NCI-H1048 (cell line): ENCODE measurements around the gene SIRPB1.
"Not testable (repeated sequence)": the region's sequence is repeated elsewhere in the genome, so short reads cannot be mapped to it uniquely, and the experiment has no call there.

Source experiments
- DNase-seq: peaks from one replicate; lab custom pipeline; 2025; lab: John Stamatoyannopoulos, UW

SIRPB1 gene

DNA sequence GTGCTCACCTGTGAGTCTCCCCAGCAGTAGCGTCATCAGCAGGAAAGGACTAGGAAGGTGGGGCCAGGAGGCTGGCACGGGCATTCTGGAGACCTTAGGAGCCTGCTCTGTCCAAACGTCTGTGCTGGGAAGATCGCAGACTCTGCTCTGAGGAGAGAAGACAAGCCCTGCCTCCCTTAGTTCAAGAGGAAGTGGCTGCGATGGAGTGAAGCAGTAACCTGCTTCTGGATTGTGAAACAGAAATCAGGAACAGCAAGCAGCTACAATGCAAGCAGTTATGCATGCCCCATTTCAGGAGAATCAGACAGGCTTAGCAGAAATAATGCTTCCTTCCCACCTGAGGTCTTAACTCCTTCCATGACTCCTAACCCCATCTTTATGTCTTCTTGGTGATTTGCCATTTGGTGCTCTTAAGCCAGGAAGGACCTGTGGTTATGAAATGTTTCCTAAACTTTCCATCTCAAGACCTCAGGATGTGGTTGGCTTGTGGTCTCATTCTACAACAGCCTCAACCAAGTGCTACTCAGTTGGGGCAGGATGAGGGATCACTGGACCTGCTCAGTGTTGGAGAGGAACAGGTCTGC, at the start of gene SIRPB1:
Gene SIRPB1, minus strand, starts transcription at position 149 of the 584 bp plus-strand sequence. Its CDS starts 65 bp downstream, at position 84.
- DNase-seq: no peak

DNA sequence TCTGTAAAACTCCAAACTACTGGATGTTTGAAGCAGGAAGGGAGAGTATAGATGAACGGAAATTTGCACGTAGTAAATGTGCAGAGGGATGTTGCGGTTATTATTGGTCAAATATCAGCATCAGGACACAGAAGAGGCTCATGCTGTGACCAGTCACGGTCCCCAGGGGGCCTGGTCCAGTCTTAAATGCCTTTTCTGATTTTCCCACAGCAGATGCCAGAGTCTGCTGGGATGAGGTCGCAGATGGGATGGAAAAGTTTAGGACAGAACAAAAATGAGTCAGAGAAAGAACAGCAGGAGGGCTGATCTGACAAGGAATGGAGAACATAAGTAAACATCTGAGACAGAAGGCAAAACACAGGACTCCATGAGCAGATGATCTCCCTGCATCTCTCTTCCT, 49.5 kb upstream of the SIRPB1 start:
- DNase-seq: no peak

DNA sequence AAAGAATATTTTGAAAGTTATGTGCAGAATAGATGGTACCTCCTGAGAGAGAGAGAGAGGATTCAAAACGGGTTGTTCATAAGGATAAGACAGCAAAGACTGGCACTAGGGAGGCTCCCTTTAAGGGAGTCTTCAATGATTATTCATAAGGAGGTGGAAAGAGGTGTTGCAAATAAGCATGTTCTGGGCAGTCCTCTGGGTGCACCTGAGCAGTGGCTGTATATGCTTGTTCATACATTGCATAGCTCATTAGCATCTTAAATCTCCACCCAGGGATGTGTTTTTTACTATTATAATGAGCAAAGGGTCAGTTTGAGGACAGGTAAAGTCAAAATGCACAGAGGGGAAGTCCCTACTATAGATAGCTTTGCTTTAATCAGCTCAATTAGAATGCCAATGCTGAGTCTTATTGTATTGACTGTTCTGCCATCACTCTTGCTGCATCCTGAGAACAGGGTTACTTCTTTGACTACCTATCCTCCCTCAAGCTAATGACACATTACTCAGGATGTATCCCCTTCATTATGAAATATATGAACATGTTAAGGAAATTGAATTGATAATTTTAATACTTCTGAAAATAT, 47.8 kb upstream of the SIRPB1 start:
- DNase-seq: no peak

DNA sequence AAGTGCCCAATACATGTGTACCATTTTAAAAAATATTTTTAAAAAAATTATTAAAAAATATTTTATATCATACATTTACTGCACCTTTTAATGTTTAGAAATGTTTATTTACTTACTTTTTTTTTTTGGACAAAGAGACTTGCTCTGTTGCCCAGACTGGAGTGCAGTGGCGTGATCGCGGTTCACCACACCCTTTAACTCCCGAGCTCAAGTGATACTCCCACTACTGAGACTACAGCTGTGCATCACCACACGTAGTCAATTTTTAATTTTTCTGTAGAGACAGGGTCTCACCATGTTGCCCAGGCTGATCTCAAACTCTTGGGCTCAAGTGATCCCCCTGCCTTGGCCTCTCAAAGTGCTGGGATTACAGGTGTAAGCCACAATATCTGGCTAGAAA, 47.0 kb upstream of the SIRPB1 start:
- no peak for DNase-seq

DNA sequence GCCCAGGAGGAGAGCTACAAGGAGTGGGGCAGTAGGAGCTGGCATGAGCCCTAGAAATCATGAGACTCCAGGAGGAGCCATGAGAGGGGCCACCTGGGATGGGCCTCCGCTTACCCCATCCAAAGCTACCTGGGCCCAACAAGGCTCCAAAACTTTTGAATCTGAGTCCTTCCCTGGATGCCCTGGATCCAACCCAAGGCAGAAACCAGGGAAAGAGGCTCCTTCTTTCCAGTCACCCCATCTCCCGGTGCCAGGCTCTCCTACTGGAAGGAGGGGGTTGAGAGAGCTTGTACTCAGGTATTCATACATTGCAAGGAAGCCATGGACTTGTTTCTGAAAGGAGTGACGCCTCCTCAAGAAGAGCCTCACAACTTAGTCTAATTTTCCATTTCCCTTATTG, 45.5 kb upstream of the SIRPB1 start:
- no peak for DNase-seq

DNA sequence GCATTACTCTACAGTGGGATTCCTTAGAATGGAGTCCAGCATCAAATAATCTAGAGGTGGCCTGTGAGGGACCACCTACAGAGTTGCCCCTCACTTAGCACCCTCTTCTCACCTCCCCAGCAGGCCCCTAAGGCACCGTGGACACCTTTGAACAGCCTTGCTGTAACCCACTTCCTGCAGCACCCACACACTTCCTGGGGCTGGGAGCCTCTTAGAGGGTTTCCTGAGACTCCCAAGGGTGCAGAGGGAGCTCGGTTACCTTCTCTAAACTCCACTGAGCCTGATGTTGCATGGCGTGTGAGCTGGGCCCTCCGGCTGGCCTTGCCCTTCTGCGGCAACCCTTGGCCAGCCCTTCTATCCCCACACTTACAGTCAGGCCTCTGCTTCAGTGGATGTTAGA, 45.1 kb upstream of the SIRPB1 start:
- DNase-seq: no peak

DNA sequence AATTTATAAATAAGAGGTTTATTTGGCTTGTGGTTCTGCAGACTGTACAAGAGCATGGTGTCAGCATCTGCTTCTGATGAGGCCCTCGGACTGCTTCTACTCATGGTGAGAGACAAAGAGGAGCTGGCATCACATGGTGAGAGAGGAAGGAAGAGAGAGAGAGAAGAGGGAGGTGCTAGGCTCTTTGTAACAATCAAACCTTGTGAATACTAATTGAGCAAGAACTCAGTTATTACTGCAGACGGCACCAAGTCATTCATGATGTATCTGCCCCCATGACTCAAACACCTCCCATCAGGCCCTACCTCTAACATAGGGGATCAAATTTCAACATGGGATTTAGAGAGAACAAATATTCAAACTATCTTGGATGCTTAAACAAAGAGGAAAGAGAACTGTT, 44.1 kb upstream of the SIRPB1 start:
- DNase-seq: no peak

DNA sequence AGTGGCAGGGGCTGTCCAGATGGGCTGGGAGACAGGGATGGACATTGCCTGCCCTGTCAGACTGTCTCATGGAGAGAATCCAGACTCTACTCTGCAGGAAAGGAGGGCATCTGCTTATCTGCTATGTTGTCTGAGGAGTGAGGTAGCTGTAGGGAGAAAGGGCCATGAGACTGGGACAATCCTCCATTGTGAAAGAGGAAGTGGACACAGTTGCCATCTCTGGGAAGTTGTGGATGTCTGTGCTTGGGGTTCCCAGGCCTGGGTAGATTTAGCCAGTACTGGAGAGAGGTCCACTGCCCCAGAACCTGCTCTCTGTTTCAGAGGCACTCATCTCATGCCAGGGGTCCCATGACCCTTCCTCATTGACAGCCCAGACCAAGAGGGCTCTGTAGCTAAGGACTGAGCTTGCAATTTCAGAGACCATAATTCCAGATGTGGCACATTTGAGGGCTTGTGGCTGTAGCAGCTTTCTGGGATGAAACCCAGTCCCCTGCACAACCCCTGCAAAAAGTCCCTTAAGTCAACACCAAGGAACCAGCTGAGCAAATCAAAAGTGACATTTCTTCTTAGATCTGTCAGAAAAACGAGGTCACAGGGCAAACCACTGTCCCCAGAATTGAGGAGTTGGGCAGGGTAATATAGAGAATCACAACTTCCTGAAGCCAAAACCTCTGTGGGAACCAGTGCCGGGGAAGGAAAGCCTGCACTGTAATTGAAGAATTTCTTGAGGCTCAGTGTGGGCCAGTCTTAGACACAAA, 41.9 kb upstream of the SIRPB1 start:
- DNase-seq: no peak

DNA sequence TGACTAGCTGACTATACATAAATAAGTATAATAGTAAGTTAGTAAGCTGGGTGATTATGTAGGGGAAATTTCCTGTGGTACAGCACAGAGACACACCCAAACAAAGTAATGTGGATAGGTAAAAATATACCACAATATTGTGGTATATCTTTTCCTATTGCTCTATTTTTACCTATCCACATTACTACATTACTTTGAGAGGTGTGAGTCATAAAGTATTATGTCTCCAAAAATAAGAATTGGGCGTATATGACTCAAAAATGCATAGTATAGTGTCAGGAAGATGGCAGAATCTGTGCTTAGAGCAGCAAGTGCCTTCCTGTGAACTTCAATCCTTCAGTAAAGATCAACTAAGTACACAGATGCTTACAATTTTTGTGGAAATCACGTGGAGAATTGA, 40.4 kb upstream of the SIRPB1 start:
- DNase-seq: no peak

DNA sequence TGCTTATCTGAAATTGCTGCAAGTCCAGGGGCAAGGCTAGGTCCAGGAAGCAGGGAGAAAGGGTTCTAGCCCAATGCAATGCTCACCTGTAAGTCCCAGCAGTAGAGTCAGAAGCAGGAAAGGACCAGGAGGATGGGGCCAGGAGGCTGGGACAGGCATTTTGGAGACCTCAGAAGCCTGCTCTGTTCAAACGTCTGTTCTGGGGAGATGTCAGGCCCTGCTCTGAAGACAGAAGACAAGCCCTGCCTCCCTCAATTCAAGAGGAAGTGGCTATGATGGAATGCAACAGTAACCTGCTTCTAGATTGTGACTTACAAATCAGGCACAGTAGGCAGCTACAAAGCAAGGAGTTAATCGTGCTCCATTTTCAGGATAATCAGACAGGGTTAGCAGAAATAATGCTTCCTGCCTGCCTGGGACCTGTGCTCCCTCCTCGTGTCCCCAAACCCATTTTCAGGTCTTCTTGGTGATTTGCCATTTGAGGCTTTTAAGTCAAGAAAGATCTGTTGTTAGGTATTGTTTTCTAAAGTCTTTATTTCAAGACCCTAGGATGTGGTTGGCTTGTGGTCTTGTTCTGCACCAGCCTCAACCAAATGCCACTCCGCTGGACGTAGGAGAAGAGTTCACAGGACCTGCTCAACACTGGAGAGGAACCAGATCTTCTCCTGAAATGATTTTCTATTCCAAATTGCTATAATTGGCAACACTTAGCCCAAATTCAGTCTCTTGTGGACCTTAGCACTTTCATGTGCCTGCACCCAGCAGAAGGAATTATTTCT, 37.9 kb upstream of the SIRPB1 start, which contains the start of gene SIRPG:
Gene SIRPG, minus strand, starts transcription at position 224 of the 779 bp plus-strand sequence. Its CDS starts 65 bp downstream, at position 159.
- no peak for DNase-seq

DNA sequence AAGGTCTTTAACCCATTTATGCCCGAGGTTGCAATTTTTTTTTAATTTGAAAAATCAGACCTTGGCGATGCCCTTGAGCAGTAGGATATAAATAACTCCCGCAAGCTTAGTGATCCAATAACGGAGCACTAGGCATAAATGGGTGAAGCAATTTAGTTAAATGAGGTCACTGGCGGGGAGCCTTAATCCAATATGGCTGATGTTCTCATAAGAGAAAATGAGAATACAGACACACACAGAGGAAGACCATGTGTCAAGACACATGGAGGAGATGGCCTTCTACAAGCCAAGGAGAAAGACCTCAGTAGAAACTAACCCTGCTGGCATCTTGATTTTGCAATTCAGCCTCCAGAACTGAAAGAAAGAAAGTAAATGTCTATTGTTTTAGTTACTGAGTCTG, 37.0 kb upstream of the SIRPB1 start:
- no peak for DNase-seq

DNA sequence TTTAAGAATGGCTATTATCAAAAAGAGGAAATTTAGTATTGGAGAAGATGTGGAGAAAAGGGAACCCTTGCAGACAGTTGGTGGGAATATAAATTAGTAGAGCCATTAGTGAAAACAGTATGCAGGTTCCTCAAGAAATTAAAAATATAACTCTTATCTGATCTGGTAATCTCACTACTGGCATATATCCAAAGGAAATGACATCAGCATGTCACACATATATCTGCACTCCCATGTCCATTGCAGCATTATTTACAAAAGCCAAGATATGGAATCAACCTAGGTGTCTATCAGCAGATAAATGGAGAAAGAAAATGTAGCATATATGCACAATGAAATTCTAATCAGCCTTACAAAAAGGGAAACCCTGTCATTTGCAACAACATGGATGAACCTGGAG, 35.2 kb upstream of the SIRPB1 start:
- DNase-seq: no peak

DNA sequence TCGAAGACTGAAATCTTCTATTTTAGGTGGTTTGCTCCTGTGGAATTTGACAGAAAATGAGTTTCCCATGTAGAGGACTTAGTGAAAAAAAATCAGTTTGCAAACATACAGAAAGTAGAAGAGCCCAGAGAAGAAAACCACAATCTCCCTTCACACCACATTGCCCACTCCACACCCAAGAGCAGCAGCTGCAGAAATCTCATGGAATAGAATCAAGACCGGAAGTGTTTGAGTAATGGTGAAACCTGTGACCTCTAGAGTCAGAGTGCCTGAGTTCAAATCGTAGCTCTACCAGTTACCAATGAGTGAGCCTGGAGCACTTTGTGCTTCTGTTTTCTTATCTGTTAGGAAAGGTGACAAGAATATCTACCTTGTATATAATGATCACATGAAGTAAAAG, 33.2 kb upstream of the SIRPB1 start:
- DNase-seq: no peak

DNA sequence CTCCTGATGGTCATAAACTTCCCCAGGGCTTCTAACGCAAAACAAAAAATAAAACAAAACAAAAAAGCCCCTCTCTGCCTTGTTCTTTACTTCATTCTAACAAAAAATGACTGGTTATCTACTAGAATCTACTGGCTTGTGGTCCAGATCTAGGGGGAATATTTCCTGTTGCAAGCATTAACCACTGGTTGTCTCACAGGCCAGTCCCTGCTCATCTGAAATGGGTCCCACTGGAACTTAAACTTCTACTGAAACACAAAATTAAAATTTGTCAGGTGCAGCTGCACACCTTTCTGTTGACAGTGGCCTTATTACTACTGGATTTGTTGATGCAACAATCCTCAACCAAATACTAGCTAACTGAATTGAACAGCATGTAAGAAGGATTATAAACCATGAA, 32.3 kb upstream of the SIRPB1 start:
- no peak for DNase-seq

DNA sequence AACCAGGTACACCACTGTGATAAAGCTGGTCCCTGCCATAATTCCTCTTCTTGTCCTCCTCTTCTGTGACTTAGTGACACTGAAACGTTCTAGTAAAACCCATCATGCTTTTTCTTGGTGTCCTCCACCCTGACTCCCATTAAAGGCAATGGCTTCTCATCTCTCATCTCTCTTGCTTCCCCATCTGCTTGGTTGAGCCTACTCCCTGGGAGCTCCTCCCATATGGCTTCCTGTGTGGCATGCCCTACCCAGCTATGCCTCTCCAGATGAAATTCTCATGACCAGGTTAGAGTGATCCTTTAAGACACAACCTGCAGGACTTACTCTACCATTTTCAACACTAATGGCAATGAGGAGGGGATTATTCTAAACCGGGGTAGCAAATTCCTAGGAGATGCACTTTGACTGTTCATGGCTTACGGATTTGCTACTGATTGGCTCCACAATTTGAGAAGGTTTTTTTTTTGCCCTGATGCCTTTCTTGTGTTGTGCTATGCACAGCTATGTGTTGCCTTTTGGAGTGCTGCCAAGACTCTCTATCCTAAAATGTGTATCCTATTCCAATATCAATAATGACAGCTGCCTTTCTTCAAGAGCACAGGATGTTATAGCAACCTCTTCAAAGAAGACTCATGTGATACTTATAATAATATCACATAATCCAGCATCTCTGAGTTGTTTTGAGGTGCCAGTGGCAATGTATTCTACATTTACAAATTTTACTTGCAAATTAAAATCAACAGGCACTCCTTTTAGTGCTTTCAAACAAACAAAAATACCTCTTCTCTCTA, 31.7 kb upstream of the SIRPB1 start:
- no peak for DNase-seq

DNA sequence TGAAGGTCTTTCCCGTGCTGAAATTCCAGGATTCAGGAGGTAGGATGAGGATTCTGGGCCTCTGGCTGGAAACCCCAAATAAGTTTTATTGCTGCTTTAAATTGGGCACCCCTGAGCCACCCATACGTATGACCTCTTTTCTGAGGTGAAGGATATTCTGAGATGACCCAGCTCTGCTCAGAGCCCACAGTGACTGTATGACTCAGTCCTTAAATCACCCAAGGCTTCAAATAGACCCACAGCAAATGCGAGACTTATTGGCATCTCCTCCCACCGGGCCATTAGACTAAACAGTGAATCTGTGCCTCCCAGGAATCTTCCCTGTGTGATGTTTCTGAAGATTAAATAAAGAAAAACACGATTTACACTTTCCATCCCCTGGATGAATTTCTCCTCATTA, 28.3 kb upstream of the SIRPB1 start:
- no peak for DNase-seq

DNA sequence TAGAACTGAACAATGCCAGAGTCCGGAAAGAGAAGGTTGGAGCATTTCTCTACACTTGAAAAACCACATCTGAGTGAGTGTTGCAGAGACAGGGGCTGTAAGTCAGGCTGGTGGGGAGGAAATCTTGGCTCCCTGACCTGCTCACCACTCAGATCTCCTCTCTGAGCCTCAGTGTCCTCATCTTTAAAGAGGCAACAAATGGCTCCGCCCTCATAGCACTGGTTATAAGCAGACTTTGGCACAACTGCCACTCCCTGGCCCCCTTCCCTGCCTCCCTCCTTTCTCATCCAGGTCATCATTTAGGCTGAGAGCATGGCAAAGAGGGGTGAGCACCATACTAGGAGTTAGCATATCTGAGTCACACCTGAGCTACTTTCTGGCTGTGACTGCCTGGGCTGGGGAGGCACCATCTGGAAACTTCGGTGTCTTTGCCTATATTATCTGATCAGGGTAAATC, 27.2 kb upstream of the SIRPB1 start:
- DNase-seq: no peak

DNA sequence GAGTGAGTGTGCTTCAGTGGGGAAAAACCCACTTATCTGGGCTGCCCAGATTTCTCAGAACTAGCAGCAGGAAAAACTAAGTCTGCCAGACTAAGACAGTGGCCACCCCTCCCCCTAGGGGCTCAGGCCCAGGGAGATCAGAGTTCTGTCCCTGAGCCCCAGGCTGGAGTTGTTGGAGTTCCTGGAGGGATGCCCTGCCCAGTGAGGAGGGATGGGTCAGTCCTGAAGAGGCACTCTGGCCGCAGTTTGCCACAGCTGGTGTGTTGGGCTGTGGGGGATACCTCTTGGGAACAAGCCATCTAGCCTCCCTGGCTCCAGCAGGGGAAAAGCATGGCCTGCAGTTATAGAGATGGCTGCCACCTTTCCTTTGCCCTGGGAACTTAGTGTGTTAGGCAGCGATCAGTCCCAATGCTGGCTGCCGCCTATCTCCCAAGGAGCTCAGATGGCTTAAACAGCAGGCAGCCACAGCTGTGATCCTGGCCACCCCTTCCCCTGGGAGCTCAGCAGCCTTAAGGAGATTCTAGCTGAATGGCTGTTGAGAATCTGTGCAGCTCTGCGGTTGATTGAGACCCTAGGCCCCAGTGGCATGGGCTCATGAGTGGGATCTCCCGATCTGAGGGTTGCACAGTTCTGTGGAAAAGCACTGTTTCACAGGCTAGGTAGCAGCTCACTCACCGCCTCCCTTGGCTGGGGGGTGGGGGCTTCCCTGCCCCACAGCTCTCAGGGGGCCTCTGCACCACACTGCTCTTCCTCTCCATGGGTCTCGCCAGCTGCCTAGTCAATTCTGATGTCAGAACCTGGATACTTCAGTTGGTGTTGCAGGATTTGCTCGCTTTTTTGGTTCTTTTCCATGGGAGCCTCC, 24.5 kb upstream of the SIRPB1 start:
- DNase-seq: no peak

DNA sequence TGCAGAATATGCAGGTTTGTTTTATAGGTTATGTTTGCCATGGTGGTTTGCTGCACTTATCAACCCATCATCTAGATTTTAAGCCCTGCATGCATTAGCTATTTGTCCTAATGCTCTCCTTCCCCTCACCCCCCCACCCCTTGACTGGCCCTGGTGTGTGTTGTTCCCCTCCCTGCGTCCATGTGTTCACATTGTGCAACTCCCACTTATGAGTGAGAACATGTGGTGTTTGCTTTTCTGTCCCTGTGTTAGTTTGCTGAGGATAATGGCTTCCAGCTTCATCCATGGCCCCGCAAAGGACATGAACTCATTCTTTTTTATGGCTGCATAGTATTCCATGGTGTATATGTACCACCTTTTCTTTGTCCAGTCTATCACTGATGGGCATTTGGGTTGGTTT, 18.8 kb upstream of the SIRPB1 start:
- DNase-seq: not testable (repeated sequence)

DNA sequence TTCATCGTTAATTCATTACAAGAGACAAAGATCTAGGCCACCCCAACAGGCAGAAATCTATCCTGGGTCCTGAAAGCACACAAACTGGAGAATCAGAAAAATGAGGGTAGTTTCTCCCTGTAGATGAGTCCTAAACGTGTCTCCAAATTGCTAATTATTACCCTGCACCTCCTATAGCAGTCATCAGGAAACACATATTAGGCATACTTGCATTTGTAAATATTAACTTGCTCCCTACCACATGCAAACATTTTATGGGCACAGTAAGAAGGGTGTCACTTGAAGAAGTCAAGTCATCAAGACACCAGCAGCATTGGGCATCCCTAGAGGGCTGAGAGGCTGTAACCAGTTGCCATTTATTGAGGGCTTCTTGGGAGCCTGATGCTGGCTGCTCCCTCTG, 17.9 kb upstream of the SIRPB1 start:
- no peak for DNase-seq

DNA sequence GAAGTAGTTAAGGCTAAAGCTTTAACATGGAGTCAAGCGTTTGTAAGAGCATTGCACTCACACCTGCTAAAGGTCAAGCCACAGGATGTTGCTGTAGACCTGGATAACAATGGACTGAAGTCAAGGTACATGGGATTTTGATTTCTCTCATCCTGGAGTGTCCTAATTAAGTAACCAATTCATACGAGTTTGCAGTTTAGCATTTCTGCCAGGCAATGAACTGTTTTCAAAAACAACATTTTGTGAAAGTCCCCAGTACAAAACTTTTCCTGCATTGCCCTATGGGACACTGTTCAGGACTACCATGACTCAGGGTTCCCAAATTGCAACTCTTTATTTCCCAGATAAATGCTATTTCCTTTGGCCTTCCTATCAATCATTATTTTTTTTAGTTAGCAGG, 17.4 kb upstream of the SIRPB1 start:
- no peak for DNase-seq
